ENCODE measurements around the gene TANC2.

The TANC2 gene

GRCh38 chr17:62981933-62982332 lies 15.9 kb downstream of the TANC2 start:
- ChIA-PET CTCF (interaction anchor here (0.8 to 1.1 kb wide), 2 partner anchors 9 to 279 kb away, joined by 3 read pairs; no protein-coding TSS in a partner anchor), POLR2A (no interaction called here)
- Histone ChIP-seq H3K4me1 (ENCODE audit: control insufficient read depth, insufficient read depth, low read length) (no peaks in the 10 kb centered on the region), H3K9me3 (ENCODE audit: control insufficient read depth, insufficient read depth, low read depth, low read length) (no peaks in the 10 kb centered on the region), H3K27ac (ENCODE audit: extremely low read depth, low read depth, low read length) (no peak overlapping the region), H3K36me3 (ENCODE audit: control insufficient read depth in 2 of 2, insufficient read depth in 1 of 2, low read length in 2 of 2) (no peaks in the 10 kb centered on the region), H3K4me3 (ENCODE audit: low read depth, low read length) (no peak overlapping the region)
- TF ChIP-seq ZNF391 (tag by site-specific recombination; IDR thresholded peaks at IDR 0.05; ENCODE audit: borderline replicate concordance, low read depth) (no peak), ZNF114 (tag by site-specific recombination; IDR thresholded peaks at IDR 0.05) (no peak), WT1 (tag by site-specific recombination; IDR thresholded peaks at IDR 0.05) (no peak), ZNF223 (tag by site-specific recombination; IDR thresholded peaks at IDR 0.05) (no peak), HOXA7 (CRISPR knock-in tag; IDR thresholded peaks at IDR 0.05; ENCODE audit: borderline replicate concordance) (no peak), KLF1 (tag by site-specific recombination; IDR thresholded peaks at IDR 0.05) (no peak), SALL2 (tag by site-specific recombination; IDR thresholded peaks at IDR 0.05; ENCODE audit: borderline replicate concordance) (no peak), ZNF148 (tag by site-specific recombination; IDR thresholded peaks at IDR 0.05; ENCODE audit: borderline replicate concordance) (no peak), ZNF280C (tag by site-specific recombination; IDR thresholded peaks at IDR 0.05) (no peak), ZNF670 (tag by site-specific recombination; IDR thresholded peaks at IDR 0.05; ENCODE audit: low read depth) (no peak), BCL6B (tag by site-specific recombination; IDR thresholded peaks at IDR 0.05) (no peak), ZNF449 (tag by site-specific recombination; IDR thresholded peaks at IDR 0.05) (no peak), ZNF544 (tag by site-specific recombination; IDR thresholded peaks at IDR 0.05) (no peak), PRDM4 (tag by site-specific recombination; IDR thresholded peaks at IDR 0.05) (no peak), ZNF311 (tag by site-specific recombination; IDR thresholded peaks at IDR 0.05; ENCODE audit: borderline replicate concordance) (no peak), ELK4 (IDR thresholded peaks at IDR 0.05; ENCODE audit: borderline replicate concordance, low read depth, low read length) (no peak), ZNF362 (tag by site-specific recombination; IDR thresholded peaks at IDR 0.05) (no peak), ZNF707 (tag by site-specific recombination; IDR thresholded peaks at IDR 0.05) (no peak), ZNF629 (tag by site-specific recombination; IDR thresholded peaks at IDR 0.05) (no peak), ZNF175 (tag by site-specific recombination; IDR thresholded peaks at IDR 0.05) (no peak)
